Activated CD8-positive, alpha-beta T cell treated with anti-CD3 and anti-CD28 coated beads for 36 hours (primary cell): Measurements from ENCODE around the gene EPN1. TPM values are rescaled to one million over a fixed set of nuclear protein-coding genes. Genes with fewer than 3 reads are reported as not detected.

Experiments used
- ATAC-seq: fragments of 200-7000 bp; cut with Tn5 transposase; one replicate; pipeline ENCODE4 v1.10.0; 2021; ENCODE audit warnings: mild to moderate bottlenecking, moderate library complexity
- CTCF ChIA-PET: fragments of 350-600 bp; sonication (Branson Sonifier 250); formaldehyde crosslinking; loops from one replicate; lab custom pipeline; 2021; ENCODE audit warnings: antibody characterized with exemption; lab: Charles Lee
- POLR2A ChIA-PET: fragments of 350-600 bp; sonication (Branson Sonifier 250); formaldehyde crosslinking; loops from one replicate; lab custom pipeline; 2021; ENCODE audit warnings: antibody characterized with exemption; lab: Charles Lee
- DNase-seq: peaks from one replicate; pipeline ENCODE4 v3.0.0-alpha.2; 2020
- H3K27ac Mint-ChIP-seq: one replicate; pipeline ENCODE4 v1.8.0; 2021; ENCODE audit warnings: mild to moderate bottlenecking, mixed read lengths
- H3K27me3 Mint-ChIP-seq: one replicate; pipeline ENCODE4 v1.8.0; 2021; ENCODE audit warnings: mixed read lengths
- H3K36me3 Mint-ChIP-seq: one replicate; pipeline ENCODE4 v1.8.0; 2021; ENCODE audit warnings: low read depth, mixed read lengths
- H3K4me1 Mint-ChIP-seq: one replicate; pipeline ENCODE4 v1.8.0; 2021; ENCODE audit warnings: low read depth, mixed read lengths
- H3K4me3 Mint-ChIP-seq: one replicate; pipeline ENCODE4 v1.8.0; 2021; ENCODE audit warnings: mild to moderate bottlenecking, moderate library complexity, mixed read lengths
- H3K9me3 Mint-ChIP-seq: one replicate; pipeline ENCODE4 v1.8.0; 2021; ENCODE audit warnings: mixed read lengths
- intact Hi-C: fragments of 100-400 bp; cut with micrococcal nuclease; formaldehyde crosslinking; loops from one replicate; pipeline ENCODE4 v1.10.0; 2022
- total RNA-seq, 2 experiments: library from RNA; stranded (reverse); gene quantifications; one replicate each; pipeline ENCODE4 v1.2.3, GENCODE V29; 2021
- TF ChIP-seq, protein P1 (sequence below): fragments of 200-600 bp; IDR thresholded peaks from one replicate; pipeline ENCODE4 v1.8.0; 2022; ENCODE audit warnings: antibody characterized with exemption, mild to moderate bottlenecking

EPN1 gene
- total RNA-seq, 2 experiments from 2014 or later: 36.2 to 37.7 TPM

DNA sequence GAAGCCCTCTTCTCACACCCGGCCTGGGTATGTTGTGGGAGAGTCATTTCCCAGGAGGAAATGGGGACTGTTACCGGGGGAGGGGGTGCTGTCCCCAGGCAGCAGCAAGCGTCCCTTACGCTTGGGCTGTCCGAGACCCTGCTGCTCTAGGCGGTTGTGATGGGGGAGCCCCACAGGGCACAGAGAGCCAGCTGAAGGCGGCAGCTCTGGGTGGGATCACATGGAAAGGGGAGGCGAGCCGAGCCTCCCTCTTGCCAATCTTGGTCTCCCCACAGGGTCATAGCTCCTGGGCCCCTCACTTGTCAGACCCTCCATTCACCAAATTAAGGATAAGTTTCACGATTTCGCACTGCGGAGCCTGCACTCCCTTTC, 22.0 kb downstream of the EPN1 start:
- intact Hi-C loops: no loop called here
- Mint-ChIP-seq H3K4me3 (no peak overlapping the region), H3K27me3 (no peaks in the 10 kb centered on the region), H3K27ac (no peak overlapping the region), H3K4me1 (no peaks in the 10 kb centered on the region), H3K9me3 (no peaks in the 10 kb centered on the region), H3K36me3 (peaks cover 16% of the 10 kb centered on the region)
- TF ChIP-seq, protein P1, sequence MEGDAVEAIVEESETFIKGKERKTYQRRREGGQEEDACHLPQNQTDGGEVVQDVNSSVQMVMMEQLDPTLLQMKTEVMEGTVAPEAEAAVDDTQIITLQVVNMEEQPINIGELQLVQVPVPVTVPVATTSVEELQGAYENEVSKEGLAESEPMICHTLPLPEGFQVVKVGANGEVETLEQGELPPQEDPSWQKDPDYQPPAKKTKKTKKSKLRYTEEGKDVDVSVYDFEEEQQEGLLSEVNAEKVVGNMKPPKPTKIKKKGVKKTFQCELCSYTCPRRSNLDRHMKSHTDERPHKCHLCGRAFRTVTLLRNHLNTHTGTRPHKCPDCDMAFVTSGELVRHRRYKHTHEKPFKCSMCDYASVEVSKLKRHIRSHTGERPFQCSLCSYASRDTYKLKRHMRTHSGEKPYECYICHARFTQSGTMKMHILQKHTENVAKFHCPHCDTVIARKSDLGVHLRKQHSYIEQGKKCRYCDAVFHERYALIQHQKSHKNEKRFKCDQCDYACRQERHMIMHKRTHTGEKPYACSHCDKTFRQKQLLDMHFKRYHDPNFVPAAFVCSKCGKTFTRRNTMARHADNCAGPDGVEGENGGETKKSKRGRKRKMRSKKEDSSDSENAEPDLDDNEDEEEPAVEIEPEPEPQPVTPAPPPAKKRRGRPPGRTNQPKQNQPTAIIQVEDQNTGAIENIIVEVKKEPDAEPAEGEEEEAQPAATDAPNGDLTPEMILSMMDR: no peak
- DNase-seq (no peak), ATAC-seq (no peak)
- ChIA-PET POLR2A (interaction anchor here (0.6 kb wide), 1 partner anchor 29 kb away, joined by 3 read pairs; no protein-coding TSS in a partner anchor), CTCF (no interaction called here)

DNA sequence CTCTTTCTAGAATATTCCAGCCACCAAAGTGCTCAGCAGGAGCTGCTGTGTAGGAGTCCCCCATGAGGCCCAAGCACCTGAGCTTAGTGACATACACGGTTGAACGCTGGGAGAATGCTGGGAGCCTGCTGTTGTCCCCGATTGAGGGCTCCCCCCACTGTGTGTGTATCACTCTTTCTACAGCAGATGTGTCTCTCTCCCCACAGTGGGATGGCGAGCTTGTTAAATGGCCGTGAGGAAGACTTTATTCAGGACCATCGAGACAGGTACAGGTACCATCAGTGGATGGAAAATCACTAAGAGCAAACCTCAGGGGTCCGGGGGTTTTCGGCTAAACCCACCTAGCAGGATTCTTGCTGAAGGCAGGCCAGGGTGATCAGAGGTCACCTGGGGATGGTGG, 22.7 kb downstream of the EPN1 start:
- no peaks in the 10 kb centered on the region for H3K9me3 Mint-ChIP-seq
- ChIA-PET POLR2A (no interaction called here), CTCF (no interaction called here)
- H3K27me3 Mint-ChIP-seq: no peaks in the 10 kb centered on the region
- TF ChIP-seq, protein P1: no peak
- no peak for DNase-seq
- no peak overlapping the region for H3K27ac Mint-ChIP-seq
- no peak for ATAC-seq
- H3K4me1 Mint-ChIP-seq: no peaks in the 10 kb centered on the region
- H3K4me3 Mint-ChIP-seq: no peak overlapping the region
- intact Hi-C loops: no loop called here
- H3K36me3 Mint-ChIP-seq: peaks cover 16% of the 10 kb centered on the region

DNA sequence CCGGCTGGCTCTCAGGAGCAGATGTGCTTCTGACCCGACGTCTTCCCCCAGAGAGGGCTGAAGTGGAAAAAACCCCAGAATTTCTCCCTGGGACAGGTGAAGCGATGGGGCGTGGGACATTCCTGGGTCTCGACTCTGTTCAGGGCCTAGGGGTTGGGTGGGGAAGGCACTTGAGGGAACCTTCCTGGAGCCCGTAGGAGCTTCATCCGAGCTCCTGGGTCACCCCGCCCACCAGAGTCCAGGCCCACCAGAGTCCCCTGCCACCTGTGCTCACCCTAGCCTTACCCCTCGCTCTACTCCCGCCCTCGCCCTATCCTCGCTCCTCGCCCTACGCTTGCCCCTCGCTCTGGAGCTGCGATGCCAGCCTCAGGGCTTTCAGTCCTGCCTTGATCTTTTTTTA, 23.2 kb downstream of the EPN1 start:
- H3K36me3 Mint-ChIP-seq: peaks cover 17% of the 10 kb centered on the region
- intact Hi-C loops: no loop called here
- no peaks in the 10 kb centered on the region for H3K27me3 Mint-ChIP-seq
- H3K27ac Mint-ChIP-seq: no peak overlapping the region
- H3K4me3 Mint-ChIP-seq: no peak overlapping the region
- ChIA-PET POLR2A (no interaction called here), CTCF (no interaction called here)
- ATAC-seq: no peak
- no peak for DNase-seq
- no peaks in the 10 kb centered on the region for H3K4me1 Mint-ChIP-seq
- H3K9me3 Mint-ChIP-seq: no peaks in the 10 kb centered on the region
- TF ChIP-seq, protein P1: no peak

DNA sequence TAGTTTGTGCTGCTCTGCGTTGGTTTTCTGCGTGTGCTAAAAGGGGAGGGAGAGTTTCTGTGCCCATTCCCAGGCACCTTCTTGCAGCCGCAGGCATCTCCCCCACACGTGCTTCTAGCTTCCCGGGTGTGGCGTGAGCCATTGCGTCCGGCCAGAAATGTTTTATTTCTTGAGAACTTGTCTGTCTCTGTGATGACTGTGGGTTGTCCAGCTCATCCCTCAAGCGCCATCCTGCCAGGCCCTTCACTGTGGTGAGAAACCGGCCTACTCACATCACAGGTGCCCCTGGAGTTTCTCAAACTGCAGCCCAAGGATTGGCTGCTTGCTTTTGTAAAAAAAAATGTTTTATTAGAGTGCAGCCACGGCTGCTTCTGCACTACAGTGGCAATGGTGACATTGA, 24.2 kb downstream of the EPN1 start:
- peaks cover 19% of the 10 kb centered on the region for H3K36me3 Mint-ChIP-seq
- ATAC-seq (no peak), DNase-seq (no peak)
- H3K27me3 Mint-ChIP-seq: no peaks in the 10 kb centered on the region
- TF ChIP-seq, protein P1: no peak
- no peak overlapping the region for H3K4me3 Mint-ChIP-seq
- no peak overlapping the region for H3K27ac Mint-ChIP-seq
- H3K4me1 Mint-ChIP-seq: peaks cover 2% of the 10 kb centered on the region
- H3K9me3 Mint-ChIP-seq: no peaks in the 10 kb centered on the region
- CTCF ChIA-PET: no interaction called here
- intact Hi-C loops: no loop called here
- POLR2A ChIA-PET: interaction anchor here (0.7 kb wide), 1 partner anchor 175 kb away, joined by 3 read pairs; no protein-coding TSS in a partner anchor

DNA sequence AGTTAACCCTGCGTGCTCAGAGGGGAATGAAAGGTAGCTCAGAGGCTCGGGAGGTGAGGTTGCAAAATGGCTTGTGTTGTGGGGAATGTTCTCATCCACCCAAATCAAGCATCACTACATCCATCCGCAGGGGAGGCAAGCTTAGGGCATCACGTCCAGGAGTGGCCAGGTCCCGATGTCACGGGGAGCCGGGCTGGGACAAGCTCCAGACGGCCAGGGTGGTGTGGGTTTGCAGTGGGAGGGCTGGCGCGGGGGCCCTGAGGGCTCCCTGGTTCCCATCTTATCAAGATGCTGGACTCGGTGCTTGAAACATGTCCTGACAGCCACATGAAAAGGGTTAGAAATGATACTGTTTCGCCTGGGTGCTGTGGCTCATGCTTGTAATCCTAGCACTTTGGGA, 25.8 kb downstream of the EPN1 start:
- no peak overlapping the region for H3K27ac Mint-ChIP-seq
- H3K4me3 Mint-ChIP-seq: no peak overlapping the region
- POLR2A ChIA-PET: no interaction called here
- CTCF ChIA-PET: no interaction called here
- ATAC-seq (no peak), DNase-seq (no peak)
- no peaks in the 10 kb centered on the region for H3K27me3 Mint-ChIP-seq
- TF ChIP-seq, protein P1: no peak
- H3K4me1 Mint-ChIP-seq: peaks cover 2% of the 10 kb centered on the region
- intact Hi-C loops: no loop called here
- peaks cover 24% of the 10 kb centered on the region for H3K36me3 Mint-ChIP-seq
- H3K9me3 Mint-ChIP-seq: no peaks in the 10 kb centered on the region
